ENCODE data around the gene LBH.

GRCh38 chr2:30224151-30224550 is 7.2 kb upstream of the LBH start:
- no peak for TF ChIP-seq POLR2A (IDR thresholded peaks at IDR 0.05)
- TF ChIP-seq CTCF (IDR thresholded peaks at IDR 0.05): no peak

All from thyroid gland (tissue), 4 donors.